Spleen (tissue), 11 donors: Measurements from ENCODE around the gene DCAF8. TPM values are rescaled to one million over a fixed set of nuclear protein-coding genes. Genes with fewer than 3 reads are reported as not detected.
A peak's percentile ranks its signal among the peaks of the same experiment; 100 is the strongest.

Source experiments
- DNase-seq: peaks from one replicate; pipeline ENCODE4 v3.0.0-alpha.2; 2020
- H3K27ac ChIP-seq, 8 donors: fragments of 200-600 bp; sonication (generic) in 7 of 8; 1 replicate in 4 of 8; 2 replicates in 4 of 8; pipeline versions ENCODE4 v1.5.0 to v1.8.0; 2016 to 2021; ENCODE audit warnings: inconsistent platforms in 4 of 8, mild to moderate bottlenecking in 4 of 8, moderate library complexity in 1 of 8
- H3K27me3 ChIP-seq, 7 donors: fragments of 200-600 bp; sonication (generic) in 6 of 7; replicated peaks in 1 of 7; 1 replicate in 4 of 7; 2 replicates in 3 of 7; pipeline versions ENCODE4 v1.5.0 to v1.8.0; 2016 to 2021; ENCODE audit warnings: inconsistent platforms in 3 of 7, mild to moderate bottlenecking in 1 of 7
- H3K36me3 ChIP-seq, 6 donors: fragments of 200-600 bp; sonication (generic) in 5 of 6; 1 replicate in 4 of 6; 2 replicates in 2 of 6; pipeline versions ENCODE4 v1.5.0 to v1.8.0; 2016 to 2021; ENCODE audit warnings: inconsistent platforms in 2 of 6
- H3K4me1 ChIP-seq, 6 donors: fragments of 200-600 bp; sonication (generic) in 5 of 6; 1 replicate in 3 of 6; 2 replicates in 3 of 6; pipeline versions ENCODE4 v1.5.0 to v1.8.0; 2016 to 2021; ENCODE audit warnings: inconsistent platforms in 3 of 6
- H3K4me3 ChIP-seq, 8 donors: fragments of 200-600 bp; sonication (generic) in 7 of 8; 1 replicate in 4 of 8; 2 replicates in 4 of 8; pipeline versions ENCODE4 v1.5.0 to v1.8.0; 2016 to 2021; ENCODE audit warnings: inconsistent platforms in 4 of 8, mild to moderate bottlenecking in 4 of 8, moderate library complexity in 2 of 8
- H3K9me3 ChIP-seq, 8 donors: fragments of 200-600 bp; sonication (generic) in 7 of 8; 1 replicate in 4 of 8; 2 replicates in 4 of 8; pipeline versions ENCODE4 v1.5.0 to v1.8.0; 2016 to 2021; ENCODE audit warnings: inconsistent platforms in 4 of 8
- POLR2A ChIP-seq, 3 donors: fragments of 450-650 bp; IDR thresholded peaks; one replicate each; pipeline ENCODE4 v1.5.1; 2017; ENCODE audit warnings: antibody characterized with exemption in 3 of 3, mild to moderate bottlenecking in 1 of 3
- POLR2AphosphoS5 ChIP-seq, 3 donors: sonication (generic); formaldehyde crosslinking; IDR thresholded peaks; one replicate each; pipeline ENCODE4 v1.5.1; 2017; ENCODE audit warnings: antibody characterized with exemption in 3 of 3
- WGBS, 5 donors: extraction: QIAGEN DNeasy Blood & Tissue Kit in 3 of 5; methylation state at CpG; one replicate each; pipeline versions ENCODE4 v1.1.5 to v1.1.7; 2013 to 2018; 5-methylcytosine and 5-hydroxymethylcytosine counted together
- intact Hi-C: fragments of 100-400 bp; cut with DNase I; formaldehyde crosslinking; loops from one replicate; pipeline ENCODE4 v1.15.0; 2023; ENCODE audit warnings: low total_unique reads
- polyA plus RNA-seq, 3 donors: library from polyadenylated mRNA; stranded (reverse); fragments of 200-250 nt; gene quantifications; one replicate each; pipeline ENCODE4 v1.2.1, GENCODE V29; 2013
- total RNA-seq, 7 donors: library from RNA; depleted of rRNA in 3 of 7; stranded (reverse); fragments of >200 nt in 3 of 7; fragmentation: NEBNext Ultra II Directional in 4 of 7; extraction: Animal tissue kit (Norgen Biotek cat#: 25700) in 4 of 7; gene quantifications; one replicate each; pipeline versions ENCODE4 v1.1.0 to v1.2.1, GENCODE V29; 2016 to 2021
- TF ChIP-seq, protein P1 (sequence below), 11 experiments: fragments of 200-600 bp in 7 of 11; fragments of 450-650 bp in 4 of 11; sonication (generic) in 4 of 11; IDR thresholded peaks in 8 of 11; conservative IDR thresholded peaks in 3 of 11; 1 replicate in 7 of 11; 2 replicates in 4 of 11; pipeline versions ENCODE4 v1.4.0 to v1.8.0; 2016 to 2021; ENCODE audit warnings: antibody characterized with exemption in 11 of 11, inconsistent platforms in 4 of 11, mild to moderate bottlenecking in 1 of 11
- donor health status: healthy with polysubstance abuse.
- donor health status: DM: no; HTN: no; CAD: no; lungs with moderate emphysema.
- donor health status: DM: no; HTN: no; CAD: no.
- donor health status: Bipolar disorder and iron deficiency.
- donor health status: healthy.
- donor health status: DM: no; HTN: no; CAD: no.
- donor health status: DM: yes; HTN: yes; CAD: no.

The DCAF8 gene
- total and polyA plus RNA-seq, 10 donors, result 59.4 to 210 (median 148) TPM

DNA sequence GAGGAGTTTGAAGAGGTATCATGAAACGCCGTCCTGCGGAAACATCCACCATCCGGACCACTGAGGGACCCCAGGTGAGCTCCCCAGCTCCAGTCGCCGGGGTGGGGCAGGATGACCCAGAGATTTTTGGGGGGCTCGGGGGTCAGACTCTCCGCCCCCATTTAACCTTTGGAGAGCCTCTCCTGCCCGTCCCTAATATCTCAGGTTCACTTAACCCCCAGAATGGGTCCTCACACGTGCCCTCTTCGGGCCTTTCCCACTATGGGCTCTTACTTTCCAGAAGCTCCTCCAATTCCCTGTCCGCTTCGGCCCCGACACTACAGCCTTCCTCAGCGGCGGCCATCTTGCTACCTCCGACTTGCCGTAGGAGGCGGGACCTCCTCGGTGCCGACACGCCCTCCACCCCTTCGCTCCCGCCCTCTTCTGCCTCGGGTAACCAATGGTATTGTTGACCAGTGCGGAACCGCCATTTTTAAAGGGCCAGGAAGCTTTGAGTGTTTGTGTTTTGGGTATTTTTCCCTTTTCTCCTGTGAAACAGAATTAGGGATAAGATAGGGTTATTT lies 22.5 kb upstream of the DCAF8 start, which contains the start of gene PEX19:
Gene PEX19, minus strand, starts transcription at position 352 of the 563 bp plus-strand sequence. Its CDS starts 9 bp downstream, at position 343.
- peak within 1 kb of the TSS; percentile 82 to 91 (median 86) for H3K27ac ChIP-seq
- 0 to 1% (median 0%) methylated on average over 27 of the region's 27 CpGs for WGBS, 5 donors
- no peaks in the 10 kb centered on the region for H3K9me3 ChIP-seq
- peak; percentile 97 for DNase-seq
- H3K4me3 ChIP-seq, result peak within 1 kb of the TSS; percentile 65 to 97 (median 86)
- peaks cover 2 to 60% (median 50%) of the 10 kb centered on the region in 6 donors for H3K36me3 ChIP-seq
- H3K27me3 ChIP-seq, result no peaks in the 10 kb centered on the region
- H3K4me1 ChIP-seq, result peaks cover 19 to 38% (median 28%) of the 10 kb centered on the region in 6 donors
- intact Hi-C loops, result loop anchor here (5.0 kb wide), 1 partner anchor 183 kb away; no protein-coding TSS in a partner anchor
- TF ChIP-seq POLR2A (IDR thresholded peaks at IDR 0.05) (peak in 2 of 3 donors; percentile 35 to 53), POLR2AphosphoS5 (IDR thresholded peaks at IDR 0.05) (peak; percentile 97 to 99 (median 98))
- TF ChIP-seq, protein P1, sequence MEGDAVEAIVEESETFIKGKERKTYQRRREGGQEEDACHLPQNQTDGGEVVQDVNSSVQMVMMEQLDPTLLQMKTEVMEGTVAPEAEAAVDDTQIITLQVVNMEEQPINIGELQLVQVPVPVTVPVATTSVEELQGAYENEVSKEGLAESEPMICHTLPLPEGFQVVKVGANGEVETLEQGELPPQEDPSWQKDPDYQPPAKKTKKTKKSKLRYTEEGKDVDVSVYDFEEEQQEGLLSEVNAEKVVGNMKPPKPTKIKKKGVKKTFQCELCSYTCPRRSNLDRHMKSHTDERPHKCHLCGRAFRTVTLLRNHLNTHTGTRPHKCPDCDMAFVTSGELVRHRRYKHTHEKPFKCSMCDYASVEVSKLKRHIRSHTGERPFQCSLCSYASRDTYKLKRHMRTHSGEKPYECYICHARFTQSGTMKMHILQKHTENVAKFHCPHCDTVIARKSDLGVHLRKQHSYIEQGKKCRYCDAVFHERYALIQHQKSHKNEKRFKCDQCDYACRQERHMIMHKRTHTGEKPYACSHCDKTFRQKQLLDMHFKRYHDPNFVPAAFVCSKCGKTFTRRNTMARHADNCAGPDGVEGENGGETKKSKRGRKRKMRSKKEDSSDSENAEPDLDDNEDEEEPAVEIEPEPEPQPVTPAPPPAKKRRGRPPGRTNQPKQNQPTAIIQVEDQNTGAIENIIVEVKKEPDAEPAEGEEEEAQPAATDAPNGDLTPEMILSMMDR (IDR thresholded peaks at IDR 0.05 in 8 of 11, conservative IDR thresholded peaks at IDR 0.05 in 3 of 11), result peak in 2 of 11 experiments; percentile 15 to 16

DNA sequence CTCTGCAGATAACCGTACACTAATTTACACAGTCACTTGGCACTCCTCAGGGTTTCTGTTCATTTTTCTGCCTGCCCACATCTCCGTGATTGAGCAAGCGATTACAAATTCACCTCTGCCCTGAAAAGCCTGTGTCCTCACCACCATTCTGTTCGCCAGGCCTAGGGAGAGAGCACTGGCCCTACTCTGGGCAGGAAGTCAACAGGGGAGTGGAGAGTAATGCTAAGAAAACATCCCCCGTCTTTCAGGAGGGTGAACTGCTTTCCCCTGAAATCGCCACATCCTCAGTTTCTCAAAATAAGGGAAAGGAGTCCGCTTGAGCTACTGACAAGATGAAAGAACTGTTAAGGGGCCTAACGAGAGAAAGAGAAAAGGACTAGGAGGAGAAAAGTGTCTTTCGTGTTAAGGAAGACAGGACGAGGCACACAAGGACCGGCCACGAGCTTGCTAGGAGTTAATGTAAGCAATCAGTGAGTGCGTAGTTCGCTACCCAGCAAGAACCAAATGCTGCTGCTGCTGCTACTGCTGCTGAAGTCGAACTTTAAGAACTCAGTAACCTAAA lies 22.0 kb upstream of the DCAF8 start:
- WGBS, 5 donors, result 2 to 5% (median 3%) methylated on average over 15 of the region's 15 CpGs
- Histone ChIP-seq H3K36me3 (peaks cover 6 to 60% (median 50%) of the 10 kb centered on the region in 6 donors), H3K27ac (peak overlapping the region; percentile 82 to 91 (median 86)), H3K4me3 (peak overlapping the region; percentile 65 to 97 (median 86)), H3K4me1 (peaks cover 19 to 38% (median 28%) of the 10 kb centered on the region in 6 donors), H3K27me3 (no peaks in the 10 kb centered on the region), H3K9me3 (no peaks in the 10 kb centered on the region)
- intact Hi-C loops, result no loop called here
- DNase-seq, result no peak
- TF ChIP-seq, protein P1 (IDR thresholded peaks at IDR 0.05 in 8 of 11, conservative IDR thresholded peaks at IDR 0.05 in 3 of 11), result no peak
- peak in 1 of 3 donors; percentile 69 for TF ChIP-seq POLR2AphosphoS5 (IDR thresholded peaks at IDR 0.05)
- TF ChIP-seq POLR2A (IDR thresholded peaks at IDR 0.05), result no peak

DNA sequence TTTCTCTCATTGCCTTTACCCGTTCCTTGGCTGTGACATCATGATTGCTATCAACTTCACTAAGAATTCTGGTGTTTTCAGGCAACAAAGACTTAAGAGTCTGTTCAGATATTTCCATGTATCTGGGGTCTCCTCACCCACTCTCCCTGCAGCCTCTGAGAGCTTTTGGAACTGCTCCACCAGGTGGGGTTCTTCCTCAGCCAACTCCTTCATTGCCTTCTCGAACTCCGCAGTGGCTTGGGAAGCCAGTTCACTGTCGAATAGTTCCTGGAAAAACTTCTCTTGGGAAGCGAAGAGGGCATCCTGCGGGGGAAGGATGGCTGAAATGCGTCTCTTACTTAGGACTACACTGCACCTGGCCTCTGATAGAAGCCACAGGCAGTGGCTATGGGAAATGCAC lies 20.5 kb upstream of the DCAF8 start:
- H3K27ac ChIP-seq, result no peak overlapping the region
- TF ChIP-seq, protein P1 (IDR thresholded peaks at IDR 0.05 in 8 of 11, conservative IDR thresholded peaks at IDR 0.05 in 3 of 11), result no peak
- TF ChIP-seq POLR2A (IDR thresholded peaks at IDR 0.05), result no peak
- no peak for TF ChIP-seq POLR2AphosphoS5 (IDR thresholded peaks at IDR 0.05)
- intact Hi-C loops, result no loop called here
- 92 to 99% (median 95%) methylated on average over 7 of the region's 7 CpGs for WGBS, 5 donors
- H3K9me3 ChIP-seq, result no peaks in the 10 kb centered on the region
- H3K36me3 ChIP-seq, result peaks cover 9 to 60% (median 52%) of the 10 kb centered on the region in 6 donors
- H3K4me1 ChIP-seq, result peaks cover 19 to 38% (median 28%) of the 10 kb centered on the region in 6 donors
- no peak overlapping the region for H3K4me3 ChIP-seq
- no peaks in the 10 kb centered on the region for H3K27me3 ChIP-seq
- DNase-seq, result no peak

DNA sequence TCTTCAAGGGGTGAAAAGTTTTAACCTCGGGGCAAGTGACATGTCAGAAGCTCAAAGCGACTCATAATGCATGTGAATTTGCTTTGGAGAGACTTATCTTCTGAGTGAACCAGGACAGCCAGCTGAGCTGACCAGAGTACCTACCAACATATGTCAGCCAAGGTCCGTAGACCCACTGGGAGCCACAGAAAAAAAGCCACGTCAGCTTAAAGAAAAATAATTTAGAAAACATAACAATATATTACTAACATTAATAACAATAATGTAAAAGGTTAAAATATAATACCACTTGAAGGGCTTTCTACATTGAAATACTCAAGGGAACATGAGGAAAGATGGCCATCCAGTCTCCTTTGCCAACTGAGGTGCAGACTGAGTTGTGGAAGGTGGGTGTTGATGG lies 15.6 kb upstream of the DCAF8 start:
- 76 to 88% (median 83%) methylated on average over 4 of the region's 4 CpGs for WGBS, 5 donors
- DNase-seq, result no peak
- peaks cover 9 to 81% (median 63%) of the 10 kb centered on the region in 6 donors for H3K36me3 ChIP-seq

More for the DNA sequence above, 15.6 kb upstream of the DCAF8 start:
- intact Hi-C loops, result no loop called here
- Histone ChIP-seq H3K9me3 (no peaks in the 10 kb centered on the region), H3K4me1 (peaks cover 0 to 9% (median 4%) of the 10 kb centered on the region in 6 donors), H3K4me3 (no peak overlapping the region), H3K27me3 (no peaks in the 10 kb centered on the region), H3K27ac (no peak overlapping the region)
- TF ChIP-seq, protein P1 (IDR thresholded peaks at IDR 0.05 in 8 of 11, conservative IDR thresholded peaks at IDR 0.05 in 3 of 11), result no peak
- TF ChIP-seq POLR2A (IDR thresholded peaks at IDR 0.05), result no peak
- no peak for TF ChIP-seq POLR2AphosphoS5 (IDR thresholded peaks at IDR 0.05)
